Measurements from ENCODE around the gene ADAP1.

ADAP1 gene

GRCh38 chr7:877312-878232, 76.9 kb downstream of the ADAP1 start:
- DNase-seq (ENCODE audit: low spot score) = no peak
- TF ChIP-seq CTCF (IDR thresholded peaks at IDR 0.05; ENCODE audit: extremely low read depth, missing control alignments) = no peak

- no peak for TF ChIP-seq CTCF (IDR thresholded peaks at IDR 0.05; ENCODE audit: extremely low read depth, missing control alignments)
- no peak for DNase-seq (ENCODE audit: low spot score)
These were observed 77.5 kb downstream of the ADAP1 start for GRCh38 chr7:876972-877311.

- no peak for TF ChIP-seq CTCF (IDR thresholded peaks at IDR 0.05; ENCODE audit: extremely low read depth, missing control alignments)
- DNase-seq (ENCODE audit: low spot score) = peak; percentile 96
These were observed 78.2 kb downstream of the ADAP1 start, which contains the start of gene GET4 for GRCh38 chr7:876077-876971. GET4 (plus strand) TSS chr7:876554; CDS start chr7:876646, 92 bp downstream.

GRCh38 chr7:875476-876076, 78.9 kb downstream of the ADAP1 start:
- TF ChIP-seq CTCF (IDR thresholded peaks at IDR 0.05; ENCODE audit: extremely low read depth, missing control alignments) = no peak
- no peak for DNase-seq (ENCODE audit: low spot score)

DNA sequence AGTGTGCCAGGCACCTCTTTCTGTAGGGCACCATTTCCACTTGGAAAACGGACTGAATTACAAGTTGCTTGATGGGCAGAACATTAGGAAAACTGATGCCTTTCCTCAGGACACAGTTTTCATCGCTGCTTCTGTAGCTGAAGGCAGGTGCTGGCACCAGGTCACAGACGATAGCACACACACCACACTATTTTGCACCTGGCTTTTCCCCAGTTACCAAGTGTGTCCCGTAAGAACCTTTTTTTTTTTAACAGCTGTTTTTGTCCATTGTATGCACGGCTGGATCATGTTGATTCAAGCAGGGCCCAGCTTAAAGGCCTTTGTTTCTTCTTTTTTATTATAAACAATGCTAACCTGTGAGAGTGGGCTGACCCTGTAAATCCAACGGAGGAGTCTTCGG, 79.4 kb downstream of the ADAP1 start:
- DNase-seq (ENCODE audit: low spot score) = no peak
- no peak for TF ChIP-seq CTCF (IDR thresholded peaks at IDR 0.05; ENCODE audit: extremely low read depth, missing control alignments)

DNA sequence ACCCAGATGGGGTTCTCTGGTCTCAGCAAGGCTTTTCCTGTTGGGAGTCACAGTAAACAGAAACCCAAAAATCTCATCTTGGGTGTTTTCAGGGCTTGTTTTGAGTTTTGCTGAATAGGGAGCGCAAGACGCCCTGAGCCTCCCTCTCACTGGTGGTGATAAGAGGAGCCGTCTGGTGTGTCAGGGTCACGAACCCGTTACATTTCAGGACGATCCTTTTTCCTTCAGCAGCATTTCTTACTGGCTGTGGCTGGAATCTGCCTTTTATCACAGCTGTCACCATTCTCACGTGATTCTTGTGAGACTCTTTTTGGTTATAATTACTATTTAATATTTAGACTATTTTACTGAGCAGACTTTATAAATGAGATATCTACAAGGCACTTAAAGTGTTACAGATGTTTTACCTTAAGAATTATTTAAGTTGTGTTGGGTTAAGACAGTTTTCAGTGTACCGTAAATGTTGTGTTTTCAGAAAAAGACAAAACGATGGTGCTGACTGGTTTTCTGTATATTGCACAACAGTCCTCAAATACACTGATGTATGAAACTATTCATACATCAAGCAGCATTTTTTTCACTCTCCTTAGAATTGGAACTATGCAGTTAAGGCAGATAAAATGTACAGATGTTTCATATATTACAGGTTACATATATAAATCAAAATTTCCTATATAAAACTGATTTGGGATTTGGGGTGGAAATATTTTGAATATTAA, 80.3 kb downstream of the ADAP1 start:
- TF ChIP-seq CTCF (IDR thresholded peaks at IDR 0.05; ENCODE audit: extremely low read depth, missing control alignments) = no peak
- DNase-seq (ENCODE audit: low spot score) = no peak
